Lower leg skin (tissue), 3 donors: ENCODE results near the gene FAM219B.

ENCODE experiments used
- POLR2A ChIP-seq, 2 donors: fragments of 450-650 bp; IDR thresholded peaks; one replicate each; pipeline ENCODE4 v1.6.1; 2016 to 2017; ENCODE audit warnings: antibody characterized with exemption in 2 of 2, mild to moderate bottlenecking in 1 of 2, moderate library complexity in 1 of 2
- TF ChIP-seq, protein P1 (sequence below), 3 donors: fragments of 450-650 bp; IDR thresholded peaks; one replicate each; pipeline ENCODE4 v1.5.1; 2016; ENCODE audit warnings: antibody characterized with exemption in 3 of 3, mild to moderate bottlenecking in 3 of 3, moderate library complexity in 2 of 3

DNA sequence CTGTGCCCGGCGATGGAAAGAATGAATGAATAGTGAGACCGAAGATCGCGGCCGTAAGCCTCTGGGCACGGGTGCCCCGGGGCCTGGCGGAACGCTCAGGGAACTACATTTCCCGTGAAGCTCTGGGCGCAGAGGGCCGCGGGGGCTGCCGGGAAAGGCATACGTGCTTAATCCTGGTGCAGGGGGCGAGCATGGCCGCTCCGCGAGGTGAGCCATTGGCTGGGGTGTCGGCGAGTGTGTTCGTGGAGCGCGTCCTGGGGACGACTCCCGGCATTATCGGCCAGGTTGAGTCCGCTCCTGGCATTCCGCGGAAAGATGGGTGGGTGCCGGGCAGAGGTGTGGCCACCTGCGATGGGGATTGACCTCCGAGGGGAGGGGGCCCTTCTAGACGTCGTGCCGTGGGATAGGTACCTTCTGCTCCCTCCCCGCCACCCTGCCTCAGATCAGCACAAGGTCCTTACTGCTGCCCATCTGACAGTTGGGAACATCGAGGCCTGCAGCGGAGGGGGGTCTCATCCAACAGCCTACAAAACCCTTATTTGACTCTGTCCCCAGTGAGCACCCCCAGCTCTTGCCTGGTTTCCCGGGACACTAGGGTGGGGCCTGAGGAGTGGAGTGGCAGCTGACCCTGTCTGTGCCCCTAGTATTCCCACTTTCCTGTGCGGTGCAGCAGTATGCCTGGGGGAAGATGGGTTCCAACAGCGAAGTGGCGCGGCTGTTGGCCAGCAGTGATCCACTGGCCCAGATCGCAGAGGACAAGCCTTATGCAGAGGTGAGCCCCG lies 16.6 kb downstream of the FAM219B start, which contains the start of gene MPI:
- TF ChIP-seq, protein P1, sequence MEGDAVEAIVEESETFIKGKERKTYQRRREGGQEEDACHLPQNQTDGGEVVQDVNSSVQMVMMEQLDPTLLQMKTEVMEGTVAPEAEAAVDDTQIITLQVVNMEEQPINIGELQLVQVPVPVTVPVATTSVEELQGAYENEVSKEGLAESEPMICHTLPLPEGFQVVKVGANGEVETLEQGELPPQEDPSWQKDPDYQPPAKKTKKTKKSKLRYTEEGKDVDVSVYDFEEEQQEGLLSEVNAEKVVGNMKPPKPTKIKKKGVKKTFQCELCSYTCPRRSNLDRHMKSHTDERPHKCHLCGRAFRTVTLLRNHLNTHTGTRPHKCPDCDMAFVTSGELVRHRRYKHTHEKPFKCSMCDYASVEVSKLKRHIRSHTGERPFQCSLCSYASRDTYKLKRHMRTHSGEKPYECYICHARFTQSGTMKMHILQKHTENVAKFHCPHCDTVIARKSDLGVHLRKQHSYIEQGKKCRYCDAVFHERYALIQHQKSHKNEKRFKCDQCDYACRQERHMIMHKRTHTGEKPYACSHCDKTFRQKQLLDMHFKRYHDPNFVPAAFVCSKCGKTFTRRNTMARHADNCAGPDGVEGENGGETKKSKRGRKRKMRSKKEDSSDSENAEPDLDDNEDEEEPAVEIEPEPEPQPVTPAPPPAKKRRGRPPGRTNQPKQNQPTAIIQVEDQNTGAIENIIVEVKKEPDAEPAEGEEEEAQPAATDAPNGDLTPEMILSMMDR (IDR thresholded peaks at IDR 0.05), result no peak
- no peak for TF ChIP-seq POLR2A (IDR thresholded peaks at IDR 0.05)
